Measurements from ENCODE around the gene AQP1.

DNA sequence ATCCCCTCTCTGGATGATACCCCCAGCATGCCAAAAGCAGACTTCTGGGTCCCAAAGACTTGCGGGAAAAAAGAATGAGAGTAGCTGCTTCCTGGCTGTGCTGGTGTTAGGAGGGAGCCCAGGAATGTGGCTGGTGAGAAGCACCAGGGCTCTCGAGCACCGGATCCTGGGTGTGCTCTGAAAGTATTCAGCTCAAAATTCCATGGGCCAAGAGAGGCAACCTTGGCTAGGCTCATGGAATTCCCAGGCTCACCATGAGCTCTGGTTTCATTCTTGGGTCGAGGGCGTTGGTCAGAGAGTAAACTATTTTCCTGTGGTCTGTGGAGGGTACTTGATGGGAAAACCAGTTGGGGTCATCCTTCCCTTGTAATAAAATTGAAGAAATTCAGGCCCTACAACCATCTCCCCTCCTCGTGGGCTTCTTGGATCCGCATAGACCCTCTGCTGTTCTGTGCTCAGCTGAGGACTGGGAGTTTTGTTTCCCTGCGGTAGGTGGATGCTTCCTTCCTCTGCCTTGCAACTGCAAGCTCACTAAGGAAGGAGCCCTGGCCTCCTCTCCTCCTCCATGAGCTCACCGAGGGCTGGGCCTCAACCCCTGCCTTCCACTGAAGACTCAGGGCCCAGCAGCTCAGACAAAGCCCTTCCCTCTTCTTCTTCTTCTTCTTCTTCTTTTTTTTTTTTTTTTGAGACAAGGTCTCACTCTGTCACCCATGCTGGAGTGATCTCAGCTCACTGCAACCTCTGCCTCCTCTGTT is 34.5 kb upstream of the AQP1 start:
- TF ChIP-seq EZH2 (IDR thresholded peaks at IDR 0.05; ENCODE audit: low read depth, low read length, severe bottlenecking) (no peak), POLR2A (IDR thresholded peaks at IDR 0.05; ENCODE audit: control extremely low read depth in 1 of 2, low read depth in 2 of 2, low read length in 2 of 2) (no peak), GABPA (IDR thresholded peaks at IDR 0.05; ENCODE audit: borderline replicate concordance, insufficient read depth, low read length) (no peak), RAD21 (IDR thresholded peaks at IDR 0.05 in 1 of 2, conservative IDR thresholded peaks at IDR 0.05 in 1 of 2; ENCODE audit: low read depth in 2 of 2, low read length in 2 of 2) (no peak), BRCA1 (IDR thresholded peaks at IDR 0.05; ENCODE audit: low read depth, low read length) (no peak), GTF2F1 (IDR thresholded peaks at IDR 0.05; ENCODE audit: borderline replicate concordance, low read depth, low read length) (no peak), TBP (IDR thresholded peaks at IDR 0.05; ENCODE audit: low read depth, low read length) (no peak), EP300 (IDR thresholded peaks at IDR 0.05; ENCODE audit: borderline replicate concordance in 1 of 2, low read depth in 2 of 2, low read length in 2 of 2) (no peak), BCL11A (IDR thresholded peaks at IDR 0.05; ENCODE audit: low read depth in 2 of 2, low read length in 2 of 2) (no peak), POLR2AphosphoS5 (IDR thresholded peaks at IDR 0.05; ENCODE audit: low read depth, low read length) (no peak), RXRA (IDR thresholded peaks at IDR 0.05; ENCODE audit: insufficient read depth, low read depth, low read length) (no peak)
- TF ChIP-seq, protein P1, sequence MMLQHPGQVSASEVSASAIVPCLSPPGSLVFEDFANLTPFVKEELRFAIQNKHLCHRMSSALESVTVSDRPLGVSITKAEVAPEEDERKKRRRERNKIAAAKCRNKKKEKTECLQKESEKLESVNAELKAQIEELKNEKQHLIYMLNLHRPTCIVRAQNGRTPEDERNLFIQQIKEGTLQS (IDR thresholded peaks at IDR 0.05; ENCODE audit: insufficient read depth, low read depth, low read length): no peak
- TF ChIP-seq, protein P2, sequence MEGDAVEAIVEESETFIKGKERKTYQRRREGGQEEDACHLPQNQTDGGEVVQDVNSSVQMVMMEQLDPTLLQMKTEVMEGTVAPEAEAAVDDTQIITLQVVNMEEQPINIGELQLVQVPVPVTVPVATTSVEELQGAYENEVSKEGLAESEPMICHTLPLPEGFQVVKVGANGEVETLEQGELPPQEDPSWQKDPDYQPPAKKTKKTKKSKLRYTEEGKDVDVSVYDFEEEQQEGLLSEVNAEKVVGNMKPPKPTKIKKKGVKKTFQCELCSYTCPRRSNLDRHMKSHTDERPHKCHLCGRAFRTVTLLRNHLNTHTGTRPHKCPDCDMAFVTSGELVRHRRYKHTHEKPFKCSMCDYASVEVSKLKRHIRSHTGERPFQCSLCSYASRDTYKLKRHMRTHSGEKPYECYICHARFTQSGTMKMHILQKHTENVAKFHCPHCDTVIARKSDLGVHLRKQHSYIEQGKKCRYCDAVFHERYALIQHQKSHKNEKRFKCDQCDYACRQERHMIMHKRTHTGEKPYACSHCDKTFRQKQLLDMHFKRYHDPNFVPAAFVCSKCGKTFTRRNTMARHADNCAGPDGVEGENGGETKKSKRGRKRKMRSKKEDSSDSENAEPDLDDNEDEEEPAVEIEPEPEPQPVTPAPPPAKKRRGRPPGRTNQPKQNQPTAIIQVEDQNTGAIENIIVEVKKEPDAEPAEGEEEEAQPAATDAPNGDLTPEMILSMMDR (IDR thresholded peaks at IDR 0.05; ENCODE audit: control extremely low read depth in 1 of 3, insufficient read depth in 1 of 3, low read depth in 1 of 3, low read length in 3 of 3): no peak
- TF ChIP-seq, protein P3, sequence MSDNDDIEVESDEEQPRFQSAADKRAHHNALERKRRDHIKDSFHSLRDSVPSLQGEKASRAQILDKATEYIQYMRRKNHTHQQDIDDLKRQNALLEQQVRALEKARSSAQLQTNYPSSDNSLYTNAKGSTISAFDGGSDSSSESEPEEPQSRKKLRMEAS (IDR thresholded peaks at IDR 0.05): peak; percentile 48; the same call in 1 of the 2 replicates
